IMR-90 (cell line): Measurements from ENCODE around the gene PTPRN2. TPM values are rescaled to one million over a fixed set of nuclear protein-coding genes. Genes with fewer than 3 reads are reported as not detected.

ENCODE experiments used
- ATAC-seq: fragments of 200-7000 bp; cut with Tn5 transposase; 2 replicates; pipeline ENCODE4 v1.9.1; 2020; ENCODE audit warnings: low read depth, mild to moderate bottlenecking, moderate library complexity
- BruUV-seq: library from RNA; stranded (reverse); fragments of 400-500 nt; replicated peaks from 2 replicates; lab custom pipeline; 2021; lab: Mats Ljungman, UMichigan
- CTCF ChIA-PET: fragments of 300-600 bp; formaldehyde crosslinking; extraction: SDS; loops from one replicate; lab custom pipeline; 2021; ENCODE audit warnings: antibody characterized with exemption; lab: Yijun Ruan, JAX
- POLR2A ChIA-PET: fragments of 300-600 bp; sonication (Branson Sonifier 250); formaldehyde crosslinking; loops from one replicate; lab custom pipeline; 2022; ENCODE audit warnings: antibody characterized with exemption; ENCODE audit not compliant: unreplicated experiment; lab: Charles Lee
- DNase-seq: peaks from one replicate; pipeline ENCODE4 v3.0.0; 2013
- H2AFZ ChIP-seq: replicated peaks from 2 replicates; pipeline ENCODE3; 2013; ENCODE audit warnings: low read length, mild to moderate bottlenecking; ENCODE audit not compliant: poor library complexity
- H2AK5ac ChIP-seq: 2 replicates; pipeline ENCODE4 v1.6.1; 2013; ENCODE audit warnings: low read depth, low read length, inconsistent platforms
- H2AK9ac ChIP-seq: replicated peaks from 2 replicates; pipeline ENCODE3; 2013; ENCODE audit warnings: mild to moderate bottlenecking, low read depth, low read length, moderate library complexity; ENCODE audit not compliant: poor library complexity
- H2BK120ac ChIP-seq: 2 replicates; pipeline ENCODE4 v1.6.1; 2013; ENCODE audit warnings: low read depth, low read length, inconsistent platforms
- H2BK15ac ChIP-seq: 3 replicates; pipeline ENCODE4 v1.6.1; 2013; ENCODE audit warnings: low read depth, low read length, inconsistent platforms
- H2BK20ac ChIP-seq: 2 replicates; pipeline ENCODE4 v1.6.1; 2013; ENCODE audit warnings: low read depth, mild to moderate bottlenecking, inconsistent platforms, low read length, moderate library complexity
- H2BK5ac ChIP-seq: 2 replicates; pipeline ENCODE4 v1.6.1; 2013; ENCODE audit warnings: mild to moderate bottlenecking, low read depth, low read length, inconsistent platforms; ENCODE audit not compliant: poor library complexity, severe bottlenecking
- H3K14ac ChIP-seq: replicated peaks from 2 replicates; pipeline ENCODE4 v1.6.1; 2013; ENCODE audit warnings: low read depth, low read length, inconsistent platforms
- H3K18ac ChIP-seq: 2 replicates; pipeline ENCODE4 v1.6.1; 2013; ENCODE audit warnings: low read depth, low read length, control low read depth
- H3K23ac ChIP-seq: 2 replicates; pipeline ENCODE4 v1.6.1; 2013; ENCODE audit warnings: low read depth, low read length, inconsistent platforms
- H3K27ac ChIP-seq: 2 replicates; pipeline ENCODE4 v1.5.1; 2013; ENCODE audit warnings: mild to moderate bottlenecking, control low read depth, low read length; ENCODE audit not compliant: insufficient read depth
- H3K27me3 ChIP-seq: 2 replicates; pipeline ENCODE4 v1.6.1; 2013; ENCODE audit warnings: low read length; ENCODE audit not compliant: control insufficient read depth, insufficient read depth
- H3K36me3 ChIP-seq: 2 replicates; pipeline ENCODE4 v1.6.1; 2013; ENCODE audit warnings: low read length, mixed read lengths; ENCODE audit not compliant: control insufficient read depth, insufficient read depth
- H3K4ac ChIP-seq: 2 replicates; pipeline ENCODE4 v1.6.1; 2013; ENCODE audit warnings: low read depth, low read length, inconsistent platforms
- H3K4me1 ChIP-seq: 2 replicates; pipeline ENCODE4 v1.6.1; 2013; ENCODE audit warnings: low read length, mixed read lengths; ENCODE audit not compliant: control insufficient read depth, insufficient read depth
- H3K4me2 ChIP-seq: 2 replicates; pipeline ENCODE4 v1.6.1; 2013; ENCODE audit warnings: low read depth, mild to moderate bottlenecking, control low read depth, low read length, moderate library complexity
- H3K4me3 ChIP-seq: 2 replicates; pipeline ENCODE4 v1.5.1; 2013; ENCODE audit warnings: low read depth, mild to moderate bottlenecking, control low read depth, low read length, moderate library complexity; ENCODE audit not compliant: insufficient read depth
- H3K56ac ChIP-seq: 2 replicates; pipeline ENCODE4 v1.6.1; 2013; ENCODE audit warnings: low read length, inconsistent platforms; ENCODE audit not compliant: insufficient read depth; ENCODE audit errors: extremely low read depth
- H3K79me1 ChIP-seq, 2 experiments: 2 replicates each; pipeline ENCODE4 v1.6.1; 2013; ENCODE audit warnings: low read length in 2 of 2, inconsistent platforms in 1 of 2, low read depth in 1 of 2
- H3K9ac ChIP-seq: 2 replicates; pipeline ENCODE4 v1.6.1; 2013; ENCODE audit warnings: low read depth, low read length, control low read depth
- H3K9me1 ChIP-seq: 2 replicates; pipeline ENCODE4 v1.6.1; 2013; ENCODE audit warnings: low read length, inconsistent platforms; ENCODE audit not compliant: insufficient read depth
- H3K9me3 ChIP-seq: 2 replicates; pipeline ENCODE4 v1.6.1; 2013; ENCODE audit warnings: low read length; ENCODE audit not compliant: control insufficient read depth, insufficient read depth
- H4K20me1 ChIP-seq: 2 replicates; pipeline ENCODE4 v1.6.1; 2013; ENCODE audit warnings: low read length, inconsistent platforms; ENCODE audit not compliant: insufficient read depth
- H4K5ac ChIP-seq: 2 replicates; pipeline ENCODE4 v1.6.1; 2013; ENCODE audit warnings: mild to moderate bottlenecking, low read depth, low read length, control low read depth
- H4K8ac ChIP-seq, 2 experiments: 2 replicates each; pipeline ENCODE4 v1.6.1; 2013; ENCODE audit warnings: low read depth in 2 of 2, low read length in 2 of 2, control low read depth in 1 of 2, inconsistent platforms in 1 of 2
- H4K91ac ChIP-seq: 2 replicates; pipeline ENCODE4 v1.6.1; 2013; ENCODE audit warnings: low read depth, low read length, inconsistent platforms; ENCODE audit not compliant: insufficient read depth
- BHLHE40 ChIP-seq: fragments of 150-350 bp; IDR thresholded peaks from 2 replicates; pipeline ENCODE4 v1.6.1; 2016; ENCODE audit warnings: mild to moderate bottlenecking, low read depth, low read length
- CEBPB ChIP-seq: IDR thresholded peaks from 2 replicates; pipeline ENCODE4 v1.6.1; 2012; ENCODE audit warnings: low read depth, low read length, improper control_type of control experiment
- CHD1 ChIP-seq: IDR thresholded peaks from 2 replicates; pipeline ENCODE4 v1.6.1; 2012; ENCODE audit warnings: low read depth, low read length, improper control_type of control experiment
- NFE2L2 ChIP-seq: fragments of 150-350 bp; IDR thresholded peaks from 2 replicates; pipeline ENCODE4 v1.6.1; 2016; ENCODE audit warnings: low read depth, mild to moderate bottlenecking, low read length
- RAD21 ChIP-seq: IDR thresholded peaks from 2 replicates; pipeline ENCODE4 v1.6.1; 2012; ENCODE audit warnings: low read length, improper control_type of control experiment
- RFX5 ChIP-seq: IDR thresholded peaks from 2 replicates; pipeline ENCODE4 v1.8.0; 2012; ENCODE audit warnings: low read depth, mild to moderate bottlenecking, low read length, moderate library complexity
- WGBS, 2 experiments: methylation state at CpG; one replicate each; pipeline versions ENCODE4 v1.1.5 to v1.1.7; 2013; ENCODE audit warnings: missing lambda C conversion rate in 2 of 2; ENCODE audit not compliant: insufficient read length in 1 of 2; ENCODE audit errors: extremely low coverage in 2 of 2; 5-methylcytosine and 5-hydroxymethylcytosine counted together
- dilution Hi-C: fragments of 300-500 bp; cut with HindIII; formaldehyde crosslinking; loops from one replicate; pipeline ENCODE4 v1.14.3; 2018; ENCODE audit warnings: low sequenced_read_pairs; ENCODE audit not compliant: unreplicated experiment
- in situ Hi-C: fragments of 300-500 bp; cut with MboI; formaldehyde crosslinking; loops from 3 replicates; pipeline ENCODE4 v1.14.3; 2019; ENCODE audit warnings: low sequenced_read_pairs, inconsistent platforms, mixed read lengths
- intact Hi-C: fragments of 100-400 bp; cut with micrococcal nuclease; formaldehyde crosslinking; loops from 2 replicates; pipeline ENCODE4 v1.10.0; 2022
- polyA plus RNA-seq, 3 experiments: library from polyadenylated mRNA; depleted of rRNA; stranded (reverse); fragments of >200 nt; gene quantifications; 2 replicates each; pipeline ENCODE4 v1.2.3, GENCODE V29; 2012; ENCODE audit warnings: low replicate concordance in 1 of 3
- total RNA-seq: library from RNA; depleted of rRNA; stranded (reverse); fragments of >200 nt; gene quantifications from 2 replicates; pipeline ENCODE4 v1.2.3, GENCODE V29; 2012

The PTPRN2 gene
- total and polyA plus RNA-seq, 2 of the 4 experiments (the other 2 are of a cell fraction): 0.03 TPM; not detected in 1

GRCh38 chr7:158550886-158551452, 36.7 kb downstream of the PTPRN2 start:
- H4K5ac ChIP-seq: no peak overlapping the region
- H3K4me1 ChIP-seq: no peaks in the 10 kb centered on the region
- H2BK15ac ChIP-seq: no peak overlapping the region
- in situ Hi-C loops: no loop called here
- H3K4ac ChIP-seq: no peak overlapping the region
- ATAC-seq (no peak), DNase-seq (no peak)
- H2BK5ac ChIP-seq: no peak overlapping the region
- H3K56ac ChIP-seq: no peak overlapping the region
- no peak overlapping the region for H3K4me3 ChIP-seq
- H2BK20ac ChIP-seq: no peak overlapping the region
- H3K79me1 ChIP-seq: no peaks in the 10 kb centered on the region
- H4K20me1 ChIP-seq: no peaks in the 10 kb centered on the region
- no peaks in the 10 kb centered on the region for H3K27me3 ChIP-seq
- no peaks in the 10 kb centered on the region for H3K36me3 ChIP-seq
- H2AFZ ChIP-seq: no peak overlapping the region
- H3K4me2 ChIP-seq: no peak overlapping the region
- no peak overlapping the region for H2AK9ac ChIP-seq
- no peak overlapping the region for H3K23ac ChIP-seq
- no peaks in the 10 kb centered on the region for H3K9me1 ChIP-seq
- 80% methylated on average over 2 of the region's 12 CpGs; no CpG with 5 or more reads in 1 of the 2 experiments for WGBS, 2 experiments
- H3K18ac ChIP-seq: no peak overlapping the region
- no peak overlapping the region for H4K8ac ChIP-seq
- no peak overlapping the region for H3K14ac ChIP-seq
- ChIA-PET CTCF (no interaction called here), POLR2A (no interaction called here)
- TF ChIP-seq NFE2L2: no peak
- TF ChIP-seq CHD1: no peak
- TF ChIP-seq CEBPB: no peak
- no peak for TF ChIP-seq BHLHE40
- TF ChIP-seq RFX5: no peak
- no peak for TF ChIP-seq RAD21
- BruUV-seq: no TSS peak
- no peak overlapping the region for H3K9ac ChIP-seq
- no peak overlapping the region for H2BK120ac ChIP-seq
- intact Hi-C loops: no loop called here
- H4K91ac ChIP-seq: no peak overlapping the region
- no peak overlapping the region for H3K27ac ChIP-seq
- dilution Hi-C loops: no loop called here
- peaks cover 51% of the 10 kb centered on the region for H3K9me3 ChIP-seq
- no peak overlapping the region for H2AK5ac ChIP-seq
